GM18507 (cell line): ENCODE measurements around the gene BAD.

ENCODE experiments used
- DNase-seq: peaks from one replicate; pipeline ENCODE4 v3.0.0; 2011; ENCODE audit warnings: low read depth; ENCODE audit not compliant: insufficient read length; ENCODE audit errors: extremely low spot score
- FAIRE-seq: peaks from 2 replicates; lab custom pipeline; 2011; peaks lifted over from hg19 to GRCh38; lab: Jason Lieb, UNC

Gene BAD

DNA sequence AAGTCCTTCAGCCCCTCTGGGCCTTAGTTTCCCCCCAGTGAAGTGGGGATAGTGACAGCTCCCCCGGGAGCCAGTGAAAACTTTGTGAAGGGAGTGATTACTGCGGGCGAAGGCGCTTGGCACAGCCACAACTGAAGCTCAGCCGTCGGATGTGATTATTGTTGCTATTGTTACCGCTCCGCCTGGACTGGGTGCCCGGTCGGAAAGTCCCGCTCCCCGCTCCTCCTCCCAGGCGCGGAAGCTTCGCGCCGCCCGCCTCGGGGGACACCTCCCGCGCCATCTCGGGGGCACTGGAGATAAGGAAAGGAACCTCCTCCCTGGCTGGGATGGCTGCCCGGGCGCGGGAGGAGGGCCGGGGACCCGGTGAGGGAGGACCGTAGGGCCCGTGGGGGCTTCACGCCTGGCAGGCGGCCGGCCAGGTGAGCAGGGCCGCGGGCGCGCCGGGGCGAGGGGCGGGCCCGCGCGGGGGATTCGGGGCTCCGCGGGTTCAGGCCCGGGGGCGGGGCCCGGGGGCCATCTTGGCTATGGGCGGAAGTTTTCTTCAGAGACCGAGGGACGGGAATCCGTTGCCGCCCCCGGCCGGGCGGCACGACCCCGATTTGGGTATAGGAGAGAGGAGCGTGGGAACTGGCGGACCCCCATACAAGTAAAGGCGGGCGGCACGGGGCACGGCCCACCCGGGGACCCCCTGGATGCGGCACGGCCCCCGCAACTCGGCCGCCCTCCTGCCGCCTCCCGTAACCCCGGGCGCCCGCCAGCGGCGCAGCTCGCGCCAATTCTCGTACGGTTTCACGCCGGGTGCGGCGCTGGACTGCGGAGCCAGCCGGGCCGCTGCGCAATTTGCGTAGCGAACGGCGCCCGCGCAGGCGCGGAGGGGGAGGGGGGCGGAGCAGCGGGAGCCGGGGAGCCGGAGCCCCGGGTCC, 758 bp upstream of the BAD start, which contains the start of gene GPR137:
Gene GPR137 (plus strand): TSS at position 887 of the 923 bp plus-strand sequence. CDS start 677 bp downstream, outside the sequence.
- FAIRE-seq, result peak; percentile 76
- peak; percentile 83 for DNase-seq

DNA sequence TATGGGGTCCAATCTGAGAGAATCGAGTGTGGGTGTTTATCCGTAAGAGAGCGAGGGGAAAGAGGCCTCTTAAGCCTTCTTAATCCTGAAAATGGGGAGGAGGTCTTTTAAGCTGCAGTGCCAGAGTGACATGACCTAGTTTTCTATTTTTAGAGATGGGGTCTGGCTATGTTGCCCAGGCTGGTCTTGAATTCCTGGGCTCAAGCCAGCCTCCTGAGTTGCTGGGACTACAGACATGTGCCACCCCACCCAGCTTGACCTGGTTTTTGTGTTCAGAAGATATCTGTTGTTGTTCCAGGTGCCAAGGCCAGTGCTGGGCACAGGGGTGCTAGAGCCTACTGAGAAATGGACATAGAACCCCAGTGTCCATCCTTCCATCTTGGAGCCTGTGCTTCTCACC, 1.4 kb downstream of the BAD start:
- DNase-seq (no peak), FAIRE-seq (no peak)

DNA sequence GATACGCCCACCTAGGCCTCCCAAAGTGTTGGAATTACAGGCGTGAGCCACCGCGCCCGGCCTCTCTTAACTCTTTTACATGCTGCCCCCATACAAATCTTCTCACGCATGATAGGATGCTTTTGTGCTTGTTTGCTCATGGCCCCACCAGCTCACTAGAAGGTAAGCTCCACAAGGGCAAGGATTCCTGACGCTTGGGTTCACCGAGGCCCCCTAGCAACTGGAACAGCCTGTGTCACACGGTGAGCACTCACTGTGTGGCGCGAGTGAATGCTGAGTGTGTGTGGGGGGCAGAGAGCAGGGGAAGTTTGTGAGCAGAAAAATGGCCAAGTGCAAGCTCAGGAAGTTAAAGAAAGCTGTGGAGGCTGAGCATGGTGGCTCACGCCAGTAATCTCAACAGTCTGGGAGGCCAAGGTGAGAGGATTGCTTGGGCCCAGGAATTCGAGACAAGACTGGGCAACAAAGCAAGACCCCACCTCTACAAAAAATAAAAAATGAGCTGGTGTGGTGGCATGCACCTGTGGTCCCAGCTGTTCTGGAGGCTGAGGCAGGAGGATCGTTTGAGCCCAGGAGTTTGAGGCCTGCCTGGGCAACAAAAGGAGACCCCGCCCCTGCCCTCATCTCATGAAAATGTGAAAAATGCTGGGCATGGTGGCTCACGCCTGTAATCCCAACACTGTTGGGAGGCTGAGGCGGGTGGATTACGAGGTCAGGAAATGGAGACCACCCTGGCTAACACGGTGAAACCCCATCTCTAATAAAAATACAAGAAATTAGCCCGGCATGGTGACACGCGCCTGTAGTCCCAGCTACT, 2.3 kb downstream of the BAD start:
- FAIRE-seq (no peak), DNase-seq (no peak)

DNA sequence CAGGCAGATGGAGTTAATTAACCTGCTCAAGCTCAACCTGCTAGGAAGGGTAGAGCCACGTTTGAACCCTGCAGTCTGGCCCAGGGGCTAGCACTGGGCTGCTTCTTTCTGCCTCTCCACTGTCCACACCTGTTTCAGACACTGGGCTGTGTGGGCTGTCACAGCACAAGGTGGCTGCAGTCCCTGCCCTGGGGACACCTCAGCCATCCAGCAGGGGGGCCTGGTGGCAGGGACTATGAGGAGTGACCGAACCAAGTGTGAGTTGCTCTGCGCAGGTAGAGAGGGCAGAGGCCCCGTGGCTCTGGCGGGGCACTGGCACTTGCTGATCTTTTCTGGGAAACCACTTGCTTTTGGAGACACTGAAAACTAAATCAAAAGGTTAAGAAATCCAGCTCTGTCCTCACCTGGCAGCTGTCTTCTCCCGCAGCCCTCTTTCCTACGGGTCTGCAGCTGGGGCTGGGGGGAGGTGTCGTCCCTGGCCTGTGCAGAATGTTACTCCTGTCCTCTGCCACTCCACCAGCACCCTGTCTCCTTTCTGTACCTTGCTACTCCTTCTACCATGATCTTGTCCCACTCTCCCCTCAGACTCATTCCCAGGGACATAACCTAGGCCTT, 5.8 kb downstream of the BAD start:
- FAIRE-seq, result no peak
- DNase-seq, result no peak

DNA sequence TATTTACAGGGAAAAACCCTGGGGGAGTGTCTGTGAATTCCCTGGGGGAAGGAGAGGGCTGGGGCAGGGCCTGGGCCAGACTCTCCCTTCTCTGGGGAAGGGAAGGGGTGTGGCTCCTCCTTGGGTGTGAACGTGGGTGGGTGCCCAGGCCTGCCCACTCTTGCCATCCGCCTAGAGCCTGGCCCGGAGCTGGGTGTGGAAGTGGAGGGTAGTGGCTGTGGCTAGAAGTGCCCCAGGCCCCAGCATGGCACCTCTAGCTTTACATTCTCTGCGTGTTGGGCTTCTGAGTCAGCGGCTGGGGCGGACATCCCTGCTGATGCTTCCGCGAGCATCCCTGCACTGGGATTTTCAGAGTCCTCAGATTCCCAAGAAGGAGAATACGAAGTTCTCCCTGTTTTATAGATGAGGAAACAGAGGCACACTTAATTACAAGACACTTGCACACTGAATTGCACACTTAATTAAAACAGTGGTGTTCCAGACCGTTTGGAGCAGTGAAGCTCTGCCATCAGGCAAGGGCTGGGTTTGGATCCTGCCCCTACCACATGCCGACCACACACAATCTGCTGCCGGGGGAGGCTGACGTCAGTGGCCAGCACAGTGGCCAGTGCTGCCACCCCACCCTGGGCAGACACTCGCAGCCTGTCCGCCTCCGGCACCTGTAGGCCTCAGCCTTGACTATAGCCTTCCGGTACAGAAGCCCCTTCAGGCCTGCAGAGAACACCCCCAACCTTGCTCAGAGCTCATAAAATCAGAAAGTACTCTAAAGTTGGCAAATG, 7.6 kb downstream of the BAD start:
- no peak for FAIRE-seq
- no peak for DNase-seq

DNA sequence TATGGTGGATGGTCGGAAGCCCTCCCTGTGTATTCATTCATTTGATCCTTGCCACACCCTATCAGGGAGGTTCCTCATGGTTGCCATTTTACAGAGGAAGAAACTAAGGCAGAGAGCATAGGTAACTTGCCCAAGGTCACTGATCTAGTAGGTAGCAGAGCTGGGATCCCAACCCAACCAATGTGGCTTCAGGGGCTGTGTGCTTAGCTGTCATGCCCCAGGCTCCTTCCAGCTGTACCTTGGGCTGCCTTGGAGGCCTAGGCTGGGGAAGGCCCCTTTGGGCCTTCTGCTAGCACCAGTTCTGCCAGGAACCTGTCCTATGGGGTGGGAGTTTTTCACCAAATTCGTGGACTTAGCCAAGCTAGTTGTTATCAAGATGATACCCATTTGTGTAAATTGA, 8.6 kb downstream of the BAD start:
- no peak for DNase-seq
- FAIRE-seq, result no peak

DNA sequence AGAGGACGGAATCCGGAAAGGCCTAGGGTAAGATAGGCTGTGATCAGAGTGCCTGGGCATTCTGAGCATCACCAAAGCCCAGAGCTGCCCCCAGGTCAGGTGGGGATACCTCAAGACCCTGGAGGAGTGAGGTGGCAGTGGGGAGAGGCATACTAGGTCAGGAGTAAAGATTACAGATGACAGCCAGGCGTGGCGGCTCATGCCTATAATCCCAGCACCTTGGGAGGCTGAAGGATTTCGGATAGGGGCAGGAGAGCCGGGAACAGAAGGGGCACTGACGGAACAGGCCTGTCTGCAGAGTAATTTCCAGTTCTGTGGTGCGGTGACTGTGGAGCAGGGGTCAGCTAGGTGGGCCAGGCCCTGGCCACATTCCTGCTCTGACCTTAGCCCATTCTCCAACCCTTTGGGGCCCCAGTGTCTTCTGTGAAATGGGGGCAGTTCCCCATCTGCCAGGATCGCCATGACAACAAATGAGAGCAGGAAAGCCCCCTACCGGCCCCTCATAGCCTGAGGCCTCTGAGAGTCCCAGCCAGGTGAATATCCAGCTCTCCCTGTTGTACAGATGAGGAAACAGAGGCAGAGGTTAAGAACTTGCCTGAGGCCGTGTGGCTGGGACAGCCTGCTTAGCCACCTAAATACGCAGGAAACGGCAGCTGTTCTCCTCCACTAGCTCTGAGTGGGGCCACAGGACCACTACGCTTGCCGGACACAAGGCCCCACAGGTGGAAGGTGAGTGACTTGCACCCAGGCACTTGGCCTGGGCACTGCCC, 9.2 kb downstream of the BAD start:
- FAIRE-seq (no peak), DNase-seq (no peak)

DNA sequence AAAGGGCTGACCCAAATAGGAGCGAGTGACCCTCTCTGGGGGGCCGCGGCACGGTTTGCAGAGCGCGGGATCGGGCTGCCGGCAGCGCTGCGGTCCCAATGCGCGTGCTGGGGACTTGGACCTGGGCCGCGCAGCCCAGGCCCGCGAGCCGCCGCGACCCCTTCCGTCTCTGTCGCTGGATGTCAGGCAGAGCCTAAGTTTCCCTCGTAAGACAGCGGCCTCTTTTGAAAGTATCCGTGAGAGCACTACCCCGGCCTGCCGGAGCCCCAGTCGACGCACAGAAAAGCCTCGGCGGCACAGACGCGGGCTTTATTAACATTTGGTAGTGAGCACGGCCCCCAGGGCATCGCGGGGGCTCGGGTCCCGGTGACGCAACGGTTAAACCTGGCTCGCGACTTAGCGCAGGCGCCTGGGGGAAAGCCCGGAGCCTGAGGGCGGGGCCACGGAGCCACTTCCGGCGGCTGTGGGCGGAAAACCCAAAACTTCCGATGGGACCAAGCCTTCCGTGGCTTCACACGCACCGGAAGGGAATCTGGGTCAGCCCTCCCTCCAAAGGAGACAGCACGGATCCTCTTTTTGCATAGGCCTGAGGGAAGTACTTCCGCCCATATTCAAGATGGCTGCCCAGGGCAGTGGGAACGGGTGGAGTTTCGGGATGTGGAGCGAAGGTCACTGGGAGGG, 14.8 kb downstream of the BAD start:
- peak; percentile 95 for FAIRE-seq
- peak; percentile 77 for DNase-seq

DNA sequence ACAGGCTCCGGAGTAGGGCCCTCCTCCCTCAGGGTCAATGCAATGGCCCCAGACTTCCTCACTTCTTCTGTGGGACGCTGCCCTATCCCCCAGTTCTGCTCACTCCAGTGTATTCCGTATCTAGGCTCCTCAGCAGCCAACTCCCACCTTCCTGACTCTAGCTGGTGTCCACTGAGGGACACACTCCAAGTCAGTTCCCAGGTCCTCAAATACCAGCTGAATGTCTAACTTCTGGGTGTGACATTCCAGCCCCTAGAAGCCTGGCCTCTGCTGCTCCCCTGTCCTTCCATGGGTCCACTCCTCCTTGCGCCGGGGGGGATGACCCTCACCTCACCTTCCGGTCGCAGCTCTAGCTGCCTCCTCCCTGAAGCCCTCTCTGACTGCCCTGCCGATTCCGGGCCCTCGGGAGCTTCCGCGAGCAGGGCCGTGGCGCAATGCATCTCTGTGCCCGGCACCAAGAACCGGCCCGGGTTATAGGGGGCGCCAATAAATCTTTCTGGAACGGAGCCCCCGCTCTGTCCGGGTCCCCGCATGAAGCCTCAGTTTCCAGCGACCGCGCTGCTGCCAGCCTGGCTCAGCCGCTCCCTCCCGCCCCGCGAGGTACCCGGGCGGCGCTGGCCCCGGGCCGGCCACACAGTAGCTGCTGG, 15.4 kb downstream of the BAD start:
- peak; percentile 47 for FAIRE-seq

DNA sequence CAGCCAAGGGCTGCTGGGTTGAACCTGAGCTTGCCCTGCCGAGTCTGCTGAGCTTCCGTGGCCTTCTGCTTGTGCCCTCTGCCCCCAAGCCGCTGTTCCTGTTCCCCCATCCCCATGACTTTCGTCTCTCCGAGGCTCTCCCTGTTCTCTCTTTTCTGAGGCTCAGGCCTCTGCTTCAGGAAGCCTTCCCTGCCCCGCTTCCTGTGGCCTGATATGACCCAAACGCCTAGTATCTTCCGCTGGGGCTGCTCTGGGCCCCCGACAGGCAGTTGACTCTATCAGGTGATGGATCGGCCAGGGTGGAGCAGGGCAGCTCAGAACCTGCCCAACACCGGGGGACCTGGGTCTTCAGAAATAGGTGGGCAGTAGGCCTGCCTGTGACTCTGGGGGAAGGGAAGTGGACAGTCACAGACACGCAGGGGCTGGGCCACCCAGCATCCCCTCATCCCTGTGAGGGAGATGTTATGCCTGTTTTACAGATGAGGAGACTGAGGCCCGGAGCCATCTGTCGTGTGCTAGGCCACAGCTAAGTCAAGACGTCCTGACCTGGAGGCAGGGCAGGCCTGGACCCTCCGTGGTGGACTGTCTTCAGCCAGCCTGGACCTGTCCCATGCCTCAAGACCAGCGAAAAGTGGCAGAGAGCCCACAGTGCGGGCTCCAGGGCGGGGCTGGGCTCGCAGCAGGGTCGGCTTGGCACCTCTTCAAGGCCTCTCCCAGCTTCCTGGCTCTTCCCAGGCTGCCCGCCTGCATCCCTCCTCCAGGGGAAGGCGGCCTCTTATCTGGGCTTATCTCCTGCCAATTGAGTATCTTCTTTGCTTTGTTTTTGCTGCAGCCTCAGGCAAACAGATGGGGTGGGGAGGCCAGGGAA, 16.2 kb downstream of the BAD start:
- no peak for FAIRE-seq
- no peak for DNase-seq

More for the DNA sequence above, 15.4 kb downstream of the BAD start:
- no peak for DNase-seq

DNA sequence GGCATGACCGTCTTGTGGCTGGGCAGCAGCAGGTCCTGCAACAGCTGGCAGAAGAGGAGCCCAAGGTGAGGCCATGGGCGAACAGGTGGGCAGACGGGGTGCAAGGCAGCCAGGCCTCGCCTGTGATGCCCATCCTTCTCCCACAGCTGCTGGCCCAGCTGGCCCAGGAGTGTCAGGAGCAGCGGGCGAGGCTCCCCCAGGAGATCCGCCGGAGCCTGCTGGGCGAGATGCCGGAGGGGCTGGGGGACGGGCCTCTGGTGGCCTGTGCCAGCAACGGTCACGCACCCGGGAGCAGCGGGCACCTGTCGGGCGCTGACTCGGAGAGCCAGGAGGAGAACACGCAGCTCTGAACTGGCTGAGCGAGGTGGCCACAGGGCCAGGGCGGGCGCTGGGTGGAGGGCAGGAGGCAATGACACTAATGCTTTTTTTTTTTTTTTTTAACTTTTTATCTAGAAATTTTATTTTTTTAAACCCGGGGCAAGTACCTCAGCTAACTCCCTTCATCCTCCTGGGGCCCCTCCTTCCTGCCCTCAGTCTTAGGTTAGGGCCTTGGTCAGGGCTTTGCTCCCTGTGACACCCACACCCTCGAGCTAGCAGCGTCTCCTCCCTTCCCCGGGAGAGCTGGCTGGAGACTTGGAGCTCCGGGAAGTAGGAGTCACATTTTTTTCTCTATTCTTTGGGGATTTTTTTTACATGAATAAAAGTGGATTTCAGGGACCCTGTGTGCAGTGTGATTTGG, 17.1 kb downstream of the BAD start:
- no peak for FAIRE-seq
- no peak for DNase-seq

DNA sequence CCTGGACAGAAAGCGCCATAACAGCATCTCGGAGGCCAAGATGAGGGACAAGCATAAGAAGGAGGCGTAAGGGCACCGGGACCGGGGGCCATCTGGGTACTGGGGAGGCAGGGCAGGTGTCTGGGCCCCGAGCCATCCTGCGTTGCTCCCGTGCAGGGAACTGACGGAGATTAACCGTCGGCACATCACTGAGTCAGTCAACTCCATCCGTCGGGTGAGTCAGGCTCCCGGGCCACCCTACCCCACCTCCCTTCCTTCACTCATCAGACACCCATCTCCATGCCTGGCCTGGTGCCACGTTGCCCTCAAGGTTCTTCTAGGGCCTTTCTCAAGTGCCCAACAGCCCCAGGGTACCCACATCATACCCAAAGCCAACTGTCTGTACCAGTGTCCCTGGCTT, 18.1 kb downstream of the BAD start:
- no peak for DNase-seq
- FAIRE-seq, result no peak

DNA sequence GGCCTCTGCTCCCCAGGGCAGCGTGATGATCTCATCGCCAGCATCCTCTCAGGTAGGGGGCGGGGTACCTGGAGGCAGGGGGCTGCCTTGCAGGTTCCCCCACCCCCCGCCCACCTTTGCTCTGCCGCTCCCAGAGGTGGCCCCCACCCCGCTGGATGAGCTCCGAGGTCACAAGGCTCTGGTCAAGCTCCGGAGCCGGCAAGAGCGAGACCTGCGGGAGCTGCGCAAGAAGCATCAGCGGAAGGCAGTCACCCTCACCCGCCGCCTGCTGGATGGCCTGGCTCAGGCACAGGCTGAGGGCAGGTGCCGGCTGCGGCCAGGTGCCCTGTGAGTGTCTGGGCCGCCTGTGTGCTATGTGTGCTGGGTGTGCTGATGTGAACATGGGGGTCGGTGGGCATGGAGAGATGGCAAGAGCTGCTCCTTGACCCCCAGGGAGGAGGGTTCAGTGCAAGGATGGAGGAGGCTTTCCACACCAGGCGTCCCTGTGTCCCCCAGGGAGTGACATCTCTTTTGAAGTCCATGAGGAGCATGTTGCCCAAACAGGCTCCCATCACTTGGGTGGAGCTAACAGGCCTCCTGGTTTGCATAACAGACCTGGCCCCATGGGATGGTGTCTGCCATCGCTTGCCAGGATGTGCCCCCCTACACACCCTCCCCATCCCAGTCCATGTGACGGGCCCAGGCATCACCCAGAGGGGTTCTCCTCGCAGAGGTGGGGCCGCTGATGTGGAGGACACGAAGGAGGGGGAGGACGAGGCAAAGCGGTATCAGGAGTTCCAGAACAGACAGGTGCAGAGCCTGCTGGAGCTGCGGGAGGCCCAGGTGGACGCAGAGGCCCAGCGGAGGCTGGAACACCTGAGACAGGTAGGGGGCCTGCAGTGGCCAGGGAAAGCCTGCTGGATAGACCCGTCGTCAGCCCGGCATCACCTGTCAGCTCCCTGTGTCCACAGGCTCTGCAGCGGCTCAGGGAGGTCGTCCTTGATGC, 19.0 kb downstream of the BAD start:
- no peak for FAIRE-seq

DNA sequence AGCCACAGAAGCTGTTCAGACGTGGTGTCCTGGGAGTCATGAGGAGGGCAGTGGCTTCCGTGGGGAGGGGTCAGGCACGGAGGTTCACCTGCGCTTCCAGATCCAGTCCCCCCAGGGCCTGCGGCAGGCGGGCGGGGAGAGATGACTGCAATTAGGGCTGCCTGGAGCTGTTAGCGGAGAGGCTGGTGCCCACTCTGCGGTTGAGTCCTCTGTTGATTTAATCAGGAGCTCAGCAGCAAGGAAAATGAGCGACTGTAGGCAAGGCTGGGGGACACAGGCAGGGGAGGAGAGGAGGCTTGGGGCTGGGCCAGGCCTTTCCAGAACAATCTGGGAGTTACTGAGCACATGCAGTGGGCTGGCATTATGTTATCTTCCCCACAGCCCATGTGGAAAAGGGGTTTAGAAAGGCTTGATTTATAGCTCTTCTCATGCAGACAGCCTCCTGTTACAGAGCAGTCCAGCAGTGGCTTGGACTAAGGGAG, 20.1 kb downstream of the BAD start:
- DNase-seq (no peak), FAIRE-seq (no peak)

More for the DNA sequence above, 19.0 kb downstream of the BAD start:
- no peak for DNase-seq

DNA sequence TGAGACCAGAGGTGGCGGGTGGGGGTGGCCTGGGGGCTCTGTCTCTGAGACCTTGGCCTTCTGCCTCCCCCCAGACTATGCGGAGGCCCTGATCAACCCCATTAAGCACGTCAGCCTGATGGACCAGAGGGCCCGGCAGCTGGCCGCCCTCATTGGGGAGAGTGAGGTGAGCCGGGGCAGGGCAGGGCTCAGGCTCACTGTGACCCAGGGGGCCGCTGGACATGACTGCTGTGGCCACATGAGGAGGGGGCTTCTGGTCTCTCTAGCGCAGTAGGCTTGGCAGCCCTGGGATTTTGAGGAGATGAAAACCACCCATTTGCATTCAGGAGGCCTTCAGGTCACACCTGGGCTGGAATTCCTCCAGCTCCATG, 20.5 kb downstream of the BAD start:
- no peak for FAIRE-seq
- no peak for DNase-seq
